Right hindlimb (tissue), 1 donor: ENCODE data around the gene ITCH.
A peak's percentile ranks its signal among the peaks of the same experiment; 100 is the strongest.
"Not testable (repeated sequence)": the region's sequence is repeated elsewhere in the genome, so short reads cannot be mapped to it uniquely, and the experiment has no call there.

ENCODE experiments used
- DNase-seq: peaks from one replicate; pipeline ENCODE4 v3.0.0-alpha.2; 2018

ITCH gene

GRCh38 chr20:34363062-34363464, at the start of gene ITCH:
Gene ITCH (plus strand): TSS chr20:34363273. CDS start chr20:34393812, 30,539 bp downstream.
- peak; percentile 97 for DNase-seq

- no peak for DNase-seq
These were observed 47.8 kb upstream of the ITCH start for GRCh38 chr20:34315236-34315635.

GRCh38 chr20:34316196-34316814, 46.8 kb upstream of the ITCH start:
- no peak for DNase-seq

- DNase-seq: no peak
These were observed 44.2 kb upstream of the ITCH start for GRCh38 chr20:34318609-34319443.

- no peak for DNase-seq
These were observed 42.2 kb upstream of the ITCH start for GRCh38 chr20:34320861-34321260.

GRCh38 chr20:34322267-34323105, 40.6 kb upstream of the ITCH start:
- no peak for DNase-seq

GRCh38 chr20:34324541-34324940, 38.5 kb upstream of the ITCH start:
- DNase-seq: no peak

- DNase-seq: not testable (repeated sequence)
These were observed 34.9 kb upstream of the ITCH start for GRCh38 chr20:34328207-34328606.

GRCh38 chr20:34328928-34329677, 34.0 kb upstream of the ITCH start:
- no peak for DNase-seq

- DNase-seq: not testable (repeated sequence)
These were observed 32.1 kb upstream of the ITCH start for GRCh38 chr20:34330861-34331544.

- no peak for DNase-seq
These were observed 31.2 kb upstream of the ITCH start for GRCh38 chr20:34331838-34332237.

GRCh38 chr20:34332262-34332920, 30.7 kb upstream of the ITCH start:
- no peak for DNase-seq

- DNase-seq: no peak
These were observed 29.3 kb upstream of the ITCH start for GRCh38 chr20:34333786-34334185.

GRCh38 chr20:34334654-34335407, 28.2 kb upstream of the ITCH start:
- peak; percentile 24 for DNase-seq

- DNase-seq: no peak
These were observed 25.5 kb upstream of the ITCH start for GRCh38 chr20:34337544-34337943.

- no peak for DNase-seq
These were observed 24.9 kb upstream of the ITCH start for GRCh38 chr20:34337982-34338726.

GRCh38 chr20:34340726-34341125, 22.3 kb upstream of the ITCH start:
- DNase-seq: not testable (repeated sequence)

- DNase-seq: not testable (repeated sequence)
These were observed 21.9 kb upstream of the ITCH start for GRCh38 chr20:34341199-34341598.

GRCh38 chr20:34343458-34344211, 19.4 kb upstream of the ITCH start:
- no peak for DNase-seq
